HG03575 (cell line): ENCODE data around the gene KIF16B.
"Not testable (repeated sequence)": the region's sequence is repeated elsewhere in the genome, so short reads cannot be mapped to it uniquely, and the experiment has no call there.

ENCODE experiments used
- ATAC-seq: cut with Tn5 transposase; IDR thresholded peaks from one replicate; pipeline ENCODE4 v1.9.1; 2021; ENCODE audit not compliant: unreplicated experiment, insufficient number of reproducible peaks, low FRiP score; ENCODE audit errors: extremely low read depth

KIF16B gene

DNA sequence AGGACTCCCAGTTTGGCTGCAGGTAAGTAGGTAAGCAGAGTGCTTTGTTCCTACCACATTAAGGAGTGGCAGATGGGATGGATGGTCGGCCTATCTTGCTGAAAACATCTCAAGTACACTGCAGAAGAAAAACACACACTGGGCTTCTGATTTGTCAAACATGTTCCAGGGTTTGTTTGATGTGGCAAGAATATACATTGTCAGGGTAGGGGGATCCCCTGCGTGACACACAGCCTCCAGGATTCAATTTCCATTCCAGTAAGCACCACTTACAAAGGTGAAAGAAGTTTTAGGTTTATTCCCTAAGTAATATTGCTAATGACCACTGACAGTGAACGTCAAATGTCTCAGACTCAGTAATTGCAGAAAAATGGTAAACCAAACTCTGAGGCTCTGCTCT is 26.0 kb upstream of the KIF16B start:
- no peak for ATAC-seq

DNA sequence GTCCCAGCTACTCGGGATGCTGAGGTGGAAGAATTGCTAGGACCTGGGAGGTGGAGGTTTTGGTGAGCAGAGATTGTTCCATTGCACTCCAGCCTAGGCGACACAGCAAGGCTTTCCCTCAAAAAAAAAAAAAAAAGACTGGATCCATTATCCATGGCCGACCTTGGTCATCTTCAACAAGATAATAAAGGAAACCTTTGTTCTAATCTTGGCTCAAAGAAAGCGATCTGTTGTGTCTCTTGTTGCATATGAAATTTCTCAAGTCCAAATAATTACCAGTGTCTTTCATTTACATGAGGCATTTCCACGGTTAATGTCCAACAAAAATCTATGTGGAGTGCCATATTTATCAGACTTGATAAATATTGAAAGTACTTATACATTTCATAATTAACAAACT is 23.7 kb upstream of the KIF16B start:
- no peak for ATAC-seq

- ATAC-seq = not testable (repeated sequence)
These were observed 23.2 kb upstream of the KIF16B start for GRCh38 chr20:16596404-16596803.

- ATAC-seq = no peak
These were observed 22.1 kb upstream of the KIF16B start for GRCh38 chr20:16595376-16595775.

- ATAC-seq = no peak
These were observed 16.9 kb upstream of the KIF16B start for GRCh38 chr20:16590041-16590633.

DNA sequence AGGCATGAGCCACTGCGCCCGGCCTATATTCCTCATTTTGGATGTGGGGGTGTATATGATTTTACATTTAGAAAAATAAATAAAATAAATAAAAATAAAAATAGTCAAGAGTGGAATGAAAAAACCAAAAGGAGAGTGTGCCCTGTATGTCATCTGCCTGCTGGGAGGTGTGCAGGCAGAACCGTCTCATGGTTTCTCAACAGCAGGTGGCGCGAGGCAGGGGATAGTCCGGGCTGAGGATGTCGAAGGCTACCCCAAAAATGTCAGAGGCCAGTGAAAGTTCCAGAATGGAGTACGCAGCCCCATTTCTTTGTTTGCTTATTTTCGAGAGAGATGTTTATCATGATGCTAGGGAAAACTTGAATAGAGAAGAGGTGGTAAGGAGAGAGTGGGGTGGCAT is 16.4 kb upstream of the KIF16B start:
- ATAC-seq = no peak

DNA sequence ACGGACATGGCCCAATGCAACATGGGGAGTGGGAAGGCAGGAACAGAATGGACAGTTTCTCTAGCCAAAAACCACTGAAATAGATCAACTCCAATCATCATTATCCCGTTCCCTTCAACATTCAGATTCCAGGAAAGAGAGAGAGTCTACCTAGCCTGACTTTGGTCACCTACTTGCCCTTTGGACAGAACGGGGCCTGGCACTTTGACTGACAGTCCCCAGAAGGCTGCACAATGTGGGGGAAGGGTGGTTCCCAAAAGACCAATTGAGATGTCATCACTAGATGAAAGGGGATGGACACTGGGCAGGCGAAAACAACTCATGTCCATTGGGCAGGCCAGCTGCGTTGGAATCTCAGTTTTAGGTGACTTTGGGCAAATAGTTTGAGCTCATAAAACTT is 15.0 kb upstream of the KIF16B start:
- ATAC-seq = no peak

DNA sequence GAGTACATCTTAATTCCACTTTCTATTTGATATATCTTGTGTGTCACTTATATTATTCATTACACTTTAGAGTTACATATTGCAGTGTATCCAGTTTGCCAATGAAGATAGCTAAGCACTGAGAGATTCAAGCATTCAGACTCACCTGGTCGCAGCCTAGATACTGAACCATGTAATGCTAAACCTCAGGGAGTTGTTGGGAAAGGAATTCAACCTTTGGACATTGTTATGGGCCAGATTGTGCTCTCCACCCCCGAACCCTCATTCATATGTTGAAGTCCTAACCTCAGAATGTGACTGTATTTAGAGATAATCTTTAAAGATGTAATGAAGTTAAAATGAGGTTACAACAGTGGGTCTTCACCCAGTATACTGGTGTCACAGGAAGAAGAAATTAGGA is 13.8 kb upstream of the KIF16B start:
- no peak for ATAC-seq

- ATAC-seq = no peak
These were observed 10.2 kb upstream of the KIF16B start for GRCh38 chr20:16583474-16583873.

DNA sequence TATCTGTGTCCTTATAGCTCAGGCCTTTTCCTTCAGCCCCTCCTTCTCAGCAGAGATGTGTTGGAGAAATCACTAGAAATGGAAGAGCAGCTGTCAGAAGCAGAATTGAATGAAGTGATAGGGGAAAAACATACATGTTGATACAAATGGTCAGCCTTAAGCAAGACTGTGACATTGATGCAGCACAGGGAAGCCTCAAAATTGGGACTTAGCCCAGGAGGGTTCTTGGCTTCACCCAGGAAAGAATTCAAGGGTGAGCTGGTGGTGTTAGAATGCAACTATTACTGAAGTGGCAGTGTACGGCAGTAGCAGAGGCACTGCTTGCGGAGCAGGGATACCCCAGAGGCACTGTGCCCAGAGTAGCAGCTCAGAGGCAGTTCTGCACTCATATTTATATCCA is 8.0 kb upstream of the KIF16B start:
- ATAC-seq = no peak

- no peak for ATAC-seq
These were observed 7.4 kb upstream of the KIF16B start for GRCh38 chr20:16580620-16581019.

- no peak for ATAC-seq
These were observed 6.9 kb upstream of the KIF16B start for GRCh38 chr20:16580147-16580546.

- ATAC-seq = no peak
These were observed 3.0 kb upstream of the KIF16B start for GRCh38 chr20:16576219-16576618.

GRCh38 chr20:16575390-16576140 is 2.3 kb upstream of the KIF16B start:
- ATAC-seq = no peak

- no peak for ATAC-seq
These were observed 1.6 kb upstream of the KIF16B start for GRCh38 chr20:16574656-16575355.

- no peak for ATAC-seq
These were observed 1.9 kb downstream of the KIF16B start for GRCh38 chr20:16571333-16571732.

DNA sequence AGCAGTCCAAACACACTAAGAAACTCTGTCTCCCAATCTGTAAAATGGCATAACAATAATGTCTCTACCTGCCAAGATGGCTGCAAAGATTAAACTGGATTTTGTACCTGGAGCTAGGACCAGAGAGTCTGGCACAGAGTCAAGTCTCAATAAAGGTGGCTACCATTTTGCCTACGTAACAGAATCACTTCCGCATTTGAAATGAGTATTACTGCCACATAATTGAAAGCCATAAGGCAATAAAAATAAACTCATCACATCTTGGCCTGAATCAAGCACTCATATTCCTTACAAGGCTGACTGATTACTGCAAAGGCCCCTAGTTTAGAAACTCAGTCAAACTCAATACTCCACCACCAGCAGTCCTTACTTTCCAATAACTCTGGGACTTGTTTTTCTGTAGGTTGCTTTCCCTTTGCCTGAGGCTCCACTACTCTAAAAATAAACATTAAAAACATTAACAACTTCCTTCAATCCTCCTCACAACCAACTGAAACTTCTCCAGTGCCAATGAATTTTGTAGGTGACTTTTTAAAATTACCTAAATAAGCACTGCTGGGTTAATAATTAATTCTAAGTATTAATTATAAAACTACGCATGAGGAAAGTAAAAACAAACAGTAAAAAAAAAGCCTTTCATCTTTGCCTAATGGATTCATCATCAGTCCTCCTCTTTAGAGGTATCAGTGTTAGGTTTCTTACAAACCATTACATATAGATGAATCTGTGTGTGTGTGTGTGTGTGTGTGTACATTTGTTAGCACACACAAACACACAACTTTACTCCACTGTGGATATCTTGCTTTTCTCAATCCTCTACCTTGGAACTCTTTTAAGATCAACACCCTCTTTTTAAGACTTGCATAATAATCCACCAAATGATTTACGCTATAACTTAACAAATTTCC is 3.7 kb downstream of the KIF16B start:
- ATAC-seq = no peak

GRCh38 chr20:16566080-16566479 is 7.2 kb downstream of the KIF16B start:
- no peak for ATAC-seq

DNA sequence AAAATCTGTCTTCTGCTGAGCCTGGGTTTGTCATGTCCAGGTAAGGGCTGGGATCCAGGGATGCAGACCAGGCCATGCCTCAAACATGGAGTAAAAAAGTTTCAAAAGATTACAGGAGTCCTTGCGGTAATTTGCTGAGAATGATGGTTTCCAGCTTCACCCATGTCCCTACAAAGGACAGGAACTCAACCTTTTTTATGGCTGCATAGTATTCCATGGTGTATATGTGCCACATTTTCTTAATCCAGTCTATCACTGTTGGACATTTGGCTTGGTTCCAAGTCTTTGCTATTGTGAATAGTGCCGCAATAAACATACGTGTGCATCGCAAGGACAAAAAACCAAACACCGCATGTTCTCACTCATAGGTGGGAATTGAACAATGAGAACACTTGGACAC is 9.2 kb downstream of the KIF16B start:
- ATAC-seq = not testable (repeated sequence)
